SK-N-SH (cell line): Measurements from ENCODE around the gene SPEF2.

Experiments
- CTCF ChIP-seq: fragments of 200-600 bp; sonication (generic); IDR thresholded peaks from 2 replicates; pipeline ENCODE4 v1.6.1; 2017; ENCODE audit warnings: antibody characterized with exemption, mild to moderate bottlenecking, moderate library complexity
- EP300 ChIP-seq, 2 experiments: IDR thresholded peaks; 2 replicates each; pipeline versions ENCODE4 v1.4.0 to v1.6.1; 2012; ENCODE audit warnings: borderline replicate concordance in 1 of 2, low read depth in 1 of 2, low read length in 1 of 2
- EZH2phosphoT487 ChIP-seq: fragments of 200-600 bp; sonication (generic); IDR thresholded peaks from 2 replicates; pipeline ENCODE4 v1.6.1; 2017; ENCODE audit warnings: low read depth, mixed run types, mild to moderate bottlenecking, antibody characterized with exemption, moderate library complexity, borderline replicate concordance
- GABPA ChIP-seq: IDR thresholded peaks from 2 replicates; pipeline ENCODE4 v1.4.0; 2012; ENCODE audit warnings: low read depth, mild to moderate bottlenecking
- JUND ChIP-seq: IDR thresholded peaks from 2 replicates; pipeline ENCODE4 v1.4.0; 2012
- MAX ChIP-seq: IDR thresholded peaks from 2 replicates; pipeline ENCODE4 v1.4.0; 2012; ENCODE audit warnings: low read depth
- MXI1 ChIP-seq: IDR thresholded peaks from 2 replicates; pipeline ENCODE4 v1.6.1; 2012; ENCODE audit warnings: mild to moderate bottlenecking, low read depth, low read length, improper control_type of control experiment
- POLR2AphosphoS5 ChIP-seq: IDR thresholded peaks from 2 replicates; pipeline ENCODE4 v1.6.1; 2012; ENCODE audit warnings: low read depth, low read length
- RAD21 ChIP-seq: IDR thresholded peaks from 2 replicates; pipeline ENCODE4 v1.6.1; 2012; ENCODE audit warnings: mild to moderate bottlenecking, low read length
- RFX5 ChIP-seq: IDR thresholded peaks from 2 replicates; pipeline ENCODE4 v1.6.1; 2012; ENCODE audit warnings: mild to moderate bottlenecking, improper control_type of control experiment, low read length
- RXRA ChIP-seq: IDR thresholded peaks from 2 replicates; pipeline ENCODE4 v1.4.0; 2012; ENCODE audit warnings: low read depth, mild to moderate bottlenecking, borderline replicate concordance
- TAF1 ChIP-seq: IDR thresholded peaks from 2 replicates; pipeline ENCODE4 v1.6.1; 2012; ENCODE audit warnings: low read depth, mild to moderate bottlenecking, low read length, moderate library complexity, borderline replicate concordance
- USF2 ChIP-seq: fragments of 150-350 bp; IDR thresholded peaks from 2 replicates; pipeline ENCODE4 v1.6.1; 2017; ENCODE audit warnings: antibody characterized with exemption, low read length, low read depth, borderline replicate concordance
- YY1 ChIP-seq: IDR thresholded peaks from 2 replicates; pipeline ENCODE4 v1.4.0; 2012; ENCODE audit warnings: low read depth, mild to moderate bottlenecking

GRCh38 chr5:35810601-35811000 is 192.9 kb downstream of the SPEF2 start:
- TF ChIP-seq EP300 (IDR thresholded peaks at IDR 0.05; ENCODE audit: borderline replicate concordance in 1 of 2, low read depth in 1 of 2, low read length in 1 of 2) (no peak), CTCF (no peak), TAF1 (no peak), GABPA (no peak), USF2 (no peak), RAD21 (no peak), MAX (no peak), MXI1 (no peak), EZH2phosphoT487 (no peak), JUND (no peak), POLR2AphosphoS5 (no peak), YY1 (no peak), RXRA (no peak), RFX5 (no peak)
